GM19351 (cell line): ENCODE data around the gene SLC12A5.
"Not testable (repeated sequence)": the region's sequence is repeated elsewhere in the genome, so short reads cannot be mapped to it uniquely, and the experiment has no call there.

Experiments
- ATAC-seq: cut with Tn5 transposase; IDR thresholded peaks from one replicate; pipeline ENCODE4 v1.9.1; 2021; ENCODE audit warnings: mild to moderate bottlenecking, moderate library complexity; ENCODE audit not compliant: unreplicated experiment

Gene SLC12A5

DNA sequence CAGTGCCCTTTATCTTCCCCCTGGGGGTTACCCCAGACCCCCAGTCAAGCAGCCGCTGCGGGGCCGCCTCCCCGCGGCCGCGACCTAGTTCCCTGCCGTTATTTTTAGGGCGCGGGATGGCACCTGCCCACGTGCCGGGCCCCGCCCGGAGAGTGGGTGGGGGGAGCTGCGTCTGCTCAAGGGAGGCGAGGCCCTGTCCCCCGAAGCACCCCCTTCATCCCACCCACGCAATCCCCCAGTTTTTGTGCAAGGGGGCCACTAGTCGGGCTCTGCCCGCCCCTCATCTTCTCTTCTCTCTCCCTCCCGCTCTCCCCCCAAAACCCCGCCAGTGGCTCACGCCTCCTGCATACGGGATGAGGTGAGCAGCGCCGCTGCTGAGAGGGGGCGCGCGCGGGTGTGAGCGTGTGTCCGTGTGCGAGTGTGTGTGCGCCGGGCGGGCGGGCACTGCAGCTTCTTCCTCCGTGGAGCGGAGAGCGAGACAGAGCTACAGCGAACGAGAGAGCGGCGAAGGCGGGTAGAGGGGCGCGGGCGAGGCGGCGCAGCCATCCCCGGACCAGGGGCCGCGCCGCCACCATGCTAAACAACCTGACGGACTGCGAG lies at the start of gene SLC12A5:
Gene SLC12A5, plus strand, starts transcription at position 444 of the 600 bp plus-strand sequence. Its CDS starts 130 bp downstream, at position 574.
- ATAC-seq = no peak

DNA sequence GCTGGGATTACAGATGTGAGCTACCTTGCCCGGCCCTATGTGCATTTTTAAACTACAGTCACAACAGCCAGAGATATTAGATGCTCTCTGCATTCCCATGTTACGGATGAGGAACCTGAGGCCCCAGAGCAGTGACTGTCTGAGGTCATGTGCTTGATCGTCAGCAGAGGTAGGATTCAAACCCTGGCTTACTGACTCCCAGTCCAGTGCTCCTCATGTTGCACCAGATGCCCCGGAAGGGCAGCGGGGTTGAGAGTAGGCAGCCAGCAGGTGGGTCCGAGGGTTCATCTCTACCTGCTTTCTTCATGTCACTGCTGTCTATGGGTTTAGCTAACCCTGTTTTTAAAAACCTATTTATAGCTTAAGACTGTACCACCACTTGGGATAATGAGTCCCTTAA lies 47.8 kb upstream of the SLC12A5 start:
- no peak for ATAC-seq

- ATAC-seq = no peak
These were observed 45.7 kb upstream of the SLC12A5 start for GRCh38 chr20:45983279-45983743.

GRCh38 chr20:45985573-45985972 lies 43.4 kb upstream of the SLC12A5 start:
- no peak for ATAC-seq

- no peak for ATAC-seq
These were observed 41.8 kb upstream of the SLC12A5 start for GRCh38 chr20:45987108-45987780.

GRCh38 chr20:45988830-45989229 lies 40.2 kb upstream of the SLC12A5 start:
- not testable (repeated sequence) for ATAC-seq

GRCh38 chr20:45991616-45992015 lies 37.4 kb upstream of the SLC12A5 start:
- no peak for ATAC-seq

DNA sequence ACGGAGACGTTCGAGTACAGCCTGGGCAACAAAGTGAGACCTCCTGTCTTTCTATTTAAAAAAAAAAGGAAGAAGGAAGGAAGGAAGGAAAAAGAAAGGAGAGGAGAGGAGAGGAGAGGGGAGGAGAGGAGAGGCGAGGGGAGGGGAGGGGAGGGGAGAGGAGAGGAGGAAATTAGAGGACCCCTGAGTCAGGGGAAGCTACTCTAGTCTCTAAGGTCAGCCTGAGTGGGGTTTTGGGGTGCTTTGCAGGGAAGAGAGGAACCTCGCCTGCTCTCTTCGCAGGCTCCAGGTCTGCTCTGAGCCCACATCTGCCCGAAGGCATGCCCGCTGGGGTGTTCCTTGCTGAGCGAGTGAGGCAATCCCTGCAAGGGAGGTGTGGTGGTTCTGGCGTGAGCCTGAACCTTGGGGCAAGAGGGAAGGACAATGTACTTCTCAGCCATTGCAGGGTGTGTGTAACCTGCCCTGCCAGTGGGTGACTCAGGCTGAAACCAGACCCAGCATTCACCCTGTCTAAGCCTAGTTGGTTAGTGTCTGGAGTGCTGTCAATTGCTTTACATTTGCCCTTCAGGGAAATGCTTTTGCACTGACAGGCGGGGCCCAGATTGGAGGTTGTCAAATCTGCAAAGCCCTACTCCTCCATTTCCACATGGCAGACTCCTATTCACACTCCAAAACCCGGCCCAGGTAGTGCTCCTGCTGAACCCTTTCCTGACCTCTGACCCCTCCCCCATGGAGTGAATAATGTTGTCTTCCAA lies 35.6 kb upstream of the SLC12A5 start:
- ATAC-seq = no peak

DNA sequence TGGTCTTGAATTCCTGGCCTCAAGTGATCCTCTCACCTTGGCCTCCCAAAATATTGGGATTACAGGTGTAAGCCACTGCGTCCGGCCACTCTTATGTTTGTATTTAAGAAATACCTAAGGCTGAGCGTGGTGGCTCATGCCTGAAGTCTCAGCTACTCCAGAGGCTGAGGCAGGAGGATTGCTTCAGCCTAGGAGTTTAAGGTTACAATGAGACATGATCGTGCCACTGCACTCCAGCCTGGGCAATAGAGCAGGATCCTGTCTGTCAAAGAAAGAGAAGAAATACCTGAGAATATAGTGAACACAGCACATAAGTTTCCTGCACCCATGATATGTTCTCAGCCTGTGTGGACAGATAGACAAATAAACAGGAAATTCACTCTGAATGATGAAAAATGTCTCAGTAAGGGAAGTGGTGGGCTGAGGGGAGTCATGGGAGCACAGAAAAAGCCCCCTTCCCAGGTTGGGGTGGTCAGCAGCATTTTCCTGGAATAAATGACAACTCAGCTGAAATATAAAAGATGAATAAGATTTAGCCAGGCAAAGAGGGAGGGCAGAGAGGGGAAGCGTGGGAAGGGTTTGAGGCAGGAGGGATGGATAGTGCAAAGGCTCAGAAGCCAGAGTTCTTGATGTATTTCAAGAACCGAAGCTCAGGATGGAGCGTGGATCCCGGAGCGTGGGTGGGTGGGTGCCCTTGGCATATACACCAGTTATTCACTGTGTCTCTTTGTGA lies 34.1 kb upstream of the SLC12A5 start:
- no peak for ATAC-seq

DNA sequence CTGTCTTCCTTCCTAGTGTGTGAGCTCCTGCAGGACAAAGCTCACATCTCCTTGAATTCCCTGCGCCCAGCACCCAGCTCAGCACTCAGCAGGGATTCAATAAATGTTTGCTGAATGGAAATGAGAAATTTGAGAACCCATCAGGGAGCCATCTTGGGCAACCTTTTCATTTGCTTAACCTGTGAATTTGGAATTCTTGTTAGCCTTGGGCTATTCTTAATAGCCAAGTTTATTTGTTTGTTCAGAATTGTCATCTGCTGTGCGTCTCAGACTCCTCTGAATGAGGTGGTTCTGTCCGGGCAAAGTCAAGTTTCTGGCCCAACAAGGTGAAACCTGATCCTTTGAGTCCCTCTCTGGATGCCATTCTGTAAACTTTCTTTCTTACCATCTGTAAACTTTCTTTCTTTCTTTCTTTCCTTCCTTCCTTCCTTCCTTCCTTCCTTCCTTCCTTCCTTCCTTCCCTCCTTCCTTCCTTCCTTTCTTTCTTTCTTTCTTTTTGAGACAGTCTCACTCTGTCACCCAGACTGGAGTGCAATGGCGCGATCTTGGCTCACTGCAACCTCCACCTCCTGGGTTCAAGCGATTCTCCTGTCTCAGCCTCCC lies 33.4 kb upstream of the SLC12A5 start:
- not testable (repeated sequence) for ATAC-seq

DNA sequence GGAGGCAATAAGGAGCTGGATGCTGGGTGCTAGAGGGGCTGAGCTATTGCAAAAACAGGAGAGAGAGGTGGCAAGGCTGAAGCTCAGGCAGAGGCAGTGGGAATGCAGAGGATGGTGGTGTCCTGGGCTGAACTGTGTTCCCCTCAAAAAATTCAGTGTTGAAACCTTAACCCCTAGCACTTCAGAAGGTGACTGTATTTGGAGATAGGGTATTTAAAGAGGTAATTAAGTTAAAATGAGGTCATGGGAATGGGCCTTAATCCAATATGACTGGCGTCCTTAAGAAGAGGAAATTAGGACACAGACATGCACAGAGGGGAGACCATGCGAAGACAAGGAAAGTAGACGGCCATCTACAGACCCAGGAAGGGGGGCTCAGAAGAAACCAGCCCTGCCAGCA lies 31.8 kb upstream of the SLC12A5 start:
- ATAC-seq = no peak

- ATAC-seq = no peak
These were observed 30.7 kb upstream of the SLC12A5 start for GRCh38 chr20:45998337-45998736.

GRCh38 chr20:45998761-45999160 lies 30.3 kb upstream of the SLC12A5 start:
- no peak for ATAC-seq

DNA sequence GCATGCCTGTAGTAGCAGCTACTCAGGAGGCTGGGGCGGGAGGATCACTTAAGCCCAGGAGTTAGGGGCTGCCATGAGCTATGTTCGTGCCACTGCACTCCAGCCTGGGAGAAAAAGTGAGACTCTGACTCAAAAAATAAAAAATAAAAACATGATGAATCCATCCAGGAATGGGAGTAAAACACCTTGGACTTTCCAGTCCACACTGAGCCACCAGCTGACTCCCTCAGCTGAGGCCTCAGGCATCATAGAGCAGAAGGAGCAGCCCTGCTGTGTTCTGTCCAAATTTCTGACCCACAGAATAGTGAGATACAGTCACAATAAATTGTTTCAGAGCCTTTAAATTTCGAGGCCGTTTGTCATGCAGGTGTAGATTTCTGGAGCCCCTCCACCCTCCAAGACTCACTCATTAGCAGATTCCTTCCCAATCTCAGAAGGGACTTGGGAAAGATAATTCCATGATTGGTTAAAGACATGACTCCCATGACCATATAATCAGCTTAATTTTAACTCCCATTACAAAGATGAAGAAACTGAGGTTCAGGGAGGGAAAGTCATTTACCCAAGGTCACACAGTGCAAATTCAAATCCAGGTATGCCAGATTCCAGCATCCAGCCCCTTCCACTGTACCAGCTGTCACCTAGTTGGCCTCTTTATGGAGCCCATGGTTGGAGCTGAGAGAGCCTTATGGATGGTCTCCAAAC lies 29.3 kb upstream of the SLC12A5 start:
- no peak for ATAC-seq

DNA sequence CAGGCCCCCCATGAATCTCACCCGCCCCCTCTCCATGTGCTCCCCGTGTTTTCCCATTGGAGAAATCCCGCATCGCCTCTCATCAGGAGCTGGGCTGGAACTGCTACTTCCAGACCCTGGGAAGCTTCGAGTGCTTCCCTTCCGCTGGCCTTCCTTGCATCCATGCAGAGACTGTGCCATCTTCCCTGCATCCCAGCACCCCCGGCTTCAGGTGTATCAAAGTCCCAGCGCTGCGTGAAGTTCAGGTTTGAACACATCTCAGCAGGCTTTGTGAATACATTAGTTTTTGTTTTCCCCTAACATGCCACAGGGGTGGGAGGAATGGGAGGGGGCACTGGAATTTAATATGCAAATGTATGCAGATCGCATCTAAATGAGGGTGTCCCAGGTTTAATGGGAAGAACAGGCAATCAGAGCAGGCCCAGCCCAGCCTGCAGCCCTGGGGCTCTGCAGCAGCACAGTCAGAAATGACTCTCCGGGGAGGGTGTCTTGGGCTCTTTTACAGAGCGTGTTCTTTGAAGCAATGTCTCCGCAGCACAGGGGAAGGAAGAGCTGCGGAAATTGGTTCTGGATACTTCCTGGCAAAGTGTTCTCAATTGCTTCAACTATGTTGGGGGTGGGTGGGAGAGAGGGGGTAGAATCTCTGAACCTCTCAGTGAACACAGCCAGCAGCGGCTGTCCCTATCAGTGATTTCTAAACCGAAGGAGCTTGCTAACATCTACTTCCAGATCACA lies 28.6 kb upstream of the SLC12A5 start:
- ATAC-seq = no peak

DNA sequence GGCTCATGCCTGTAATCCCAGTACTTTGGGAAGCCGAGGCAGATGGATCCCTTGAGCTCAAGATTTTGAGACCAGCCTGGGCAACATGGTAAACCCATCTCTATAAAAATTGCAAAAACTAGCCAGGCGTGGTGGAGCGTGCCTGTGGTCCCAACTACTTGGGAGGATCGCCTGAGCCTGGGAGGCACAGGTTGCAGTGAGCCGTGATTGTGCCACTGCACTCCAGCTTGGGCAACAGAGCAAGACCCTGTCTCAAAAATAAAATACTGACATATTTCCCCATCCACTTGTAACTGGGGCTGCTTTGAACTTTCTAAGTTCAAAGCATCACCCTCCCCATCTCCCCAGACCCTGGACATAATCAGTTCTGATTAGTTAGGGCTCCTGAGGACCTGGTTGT lies 27.5 kb upstream of the SLC12A5 start:
- ATAC-seq = no peak

DNA sequence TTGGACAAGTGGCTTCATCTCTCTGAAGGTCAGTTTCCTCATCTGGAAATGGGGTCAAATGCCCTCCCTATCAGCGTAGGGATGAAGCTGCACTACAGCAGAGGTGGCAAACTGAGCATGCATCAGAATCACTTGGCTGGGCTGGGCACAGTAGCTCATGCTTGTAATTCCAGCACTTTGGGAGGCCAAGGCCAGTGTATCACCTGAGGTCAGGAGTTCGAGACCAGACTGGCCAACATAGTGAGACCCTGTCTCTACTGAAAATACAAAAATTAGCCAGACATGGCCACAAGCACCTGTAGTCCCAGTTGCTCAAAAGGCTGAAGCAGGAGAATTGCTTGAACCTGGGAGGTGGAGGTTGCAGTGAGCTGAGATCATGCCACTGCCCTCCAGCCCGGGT lies 27.0 kb upstream of the SLC12A5 start:
- no peak for ATAC-seq

GRCh38 chr20:46004187-46004586 lies 24.8 kb upstream of the SLC12A5 start:
- no peak for ATAC-seq

DNA sequence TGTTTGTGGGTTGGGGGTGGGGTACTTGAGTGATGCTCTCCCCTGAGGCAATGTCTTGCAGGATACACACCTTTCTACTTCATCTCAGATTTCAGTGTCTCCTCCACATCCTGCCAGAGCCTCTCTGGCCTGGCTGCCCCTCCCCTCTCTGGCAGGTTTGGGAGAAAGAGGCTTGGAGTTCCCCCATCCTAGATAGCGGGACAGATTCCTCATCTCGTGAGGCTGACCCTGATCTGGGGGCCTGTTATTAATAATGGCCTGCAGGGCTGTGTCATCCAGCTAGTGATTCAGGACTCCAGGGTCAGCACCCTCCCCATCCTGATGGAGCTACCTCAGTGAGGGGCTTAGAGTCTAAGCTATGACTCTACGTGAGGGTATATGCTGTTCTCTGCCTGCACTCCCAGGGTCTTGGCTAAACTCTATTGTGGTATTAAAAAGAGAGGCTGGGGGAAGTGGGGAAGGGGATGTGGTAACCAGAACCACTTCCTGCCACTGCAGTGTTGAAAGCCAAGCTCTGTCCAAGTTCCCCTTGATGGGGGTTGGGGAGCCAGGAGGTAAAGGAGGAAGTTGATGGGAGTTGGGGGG lies 24.0 kb upstream of the SLC12A5 start:
- ATAC-seq = no peak
